GM18861 (cell line): ENCODE results near the gene AVP.
A peak's percentile ranks its signal among the peaks of the same experiment; 100 is the strongest.
"Not testable (repeated sequence)": the region's sequence is repeated elsewhere in the genome, so short reads cannot be mapped to it uniquely, and the experiment has no call there.

Experiments
- ATAC-seq: cut with Tn5 transposase; IDR thresholded peaks from one replicate; pipeline ENCODE4 v1.9.1; 2021; ENCODE audit not compliant: unreplicated experiment

Gene AVP

DNA sequence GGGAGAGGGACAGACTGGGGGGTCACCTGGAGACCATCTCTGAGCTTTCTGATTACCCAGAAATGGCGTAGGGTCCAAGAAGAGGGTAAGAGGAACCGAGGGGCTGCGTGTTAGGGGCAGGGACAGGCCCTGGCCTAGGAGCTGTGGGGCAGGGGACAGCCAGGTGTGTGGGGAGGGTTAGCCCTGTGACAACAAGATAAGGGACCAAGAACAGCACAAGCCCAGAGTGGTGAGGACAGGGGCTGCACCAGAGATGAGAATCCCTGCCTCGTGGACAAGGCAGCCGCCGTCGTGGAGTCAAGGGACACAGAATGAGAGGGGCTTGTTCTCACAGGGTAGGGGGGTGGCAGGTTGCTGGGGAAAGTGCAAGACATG is 449 bp upstream of the AVP start:
- ATAC-seq, result no peak

DNA sequence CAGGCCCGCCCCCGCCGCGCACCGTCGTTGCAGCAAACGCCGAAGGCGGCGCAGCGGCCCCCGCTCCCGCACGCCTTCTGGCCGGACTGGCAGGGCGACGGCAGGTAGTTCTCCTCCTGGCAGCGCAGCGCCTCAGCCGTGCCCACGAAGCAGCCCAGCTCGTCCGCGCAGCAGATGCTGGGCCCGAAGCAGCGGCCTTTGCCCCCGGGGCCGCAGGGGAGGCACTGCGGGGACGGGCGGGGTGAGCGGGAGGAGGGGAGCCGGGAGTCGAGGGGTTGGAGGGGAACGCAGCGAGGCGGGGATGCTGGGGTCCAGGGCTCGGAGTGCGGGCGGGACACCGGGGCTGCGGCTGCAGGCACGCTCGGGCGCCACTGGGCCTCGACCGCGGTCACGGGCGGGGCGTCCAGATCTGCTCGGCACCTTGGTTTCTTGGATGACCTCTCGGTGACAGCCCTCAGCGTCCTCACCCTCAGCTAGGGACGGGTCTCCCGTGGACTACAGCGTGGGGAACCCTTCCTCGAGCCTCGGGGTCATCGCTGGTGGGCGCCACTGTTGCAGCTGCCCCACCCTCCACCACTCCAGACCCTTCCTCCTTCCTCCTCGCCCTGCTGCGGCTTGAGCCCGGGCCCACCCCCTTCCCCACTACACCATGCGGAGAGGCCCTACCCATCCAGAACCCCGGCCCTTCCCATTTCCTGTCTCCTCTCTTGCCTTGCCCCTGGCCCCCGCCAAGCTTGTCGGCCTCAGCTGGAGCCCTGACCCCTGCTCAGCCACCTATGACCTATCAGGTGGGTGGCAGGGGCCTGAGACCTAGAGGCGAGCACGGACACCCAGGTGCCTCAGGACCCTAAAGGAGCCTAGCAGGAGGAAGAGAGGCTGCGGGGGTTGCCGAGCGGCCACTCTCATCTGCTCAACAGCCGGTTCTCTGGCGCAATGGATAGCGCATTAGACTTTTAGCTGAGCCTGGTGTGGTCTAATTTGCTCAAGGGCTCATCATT is 1.3 kb downstream of the AVP start:
- no peak for ATAC-seq

GRCh38 chr20:3082306-3082951 is 2.1 kb downstream of the AVP start:
- no peak for ATAC-seq

- no peak for ATAC-seq
Observed at GRCh38 chr20:3081641-3082040, 2.9 kb downstream of the AVP start.

GRCh38 chr20:3080939-3081388 is 3.6 kb downstream of the AVP start:
- no peak for ATAC-seq

DNA sequence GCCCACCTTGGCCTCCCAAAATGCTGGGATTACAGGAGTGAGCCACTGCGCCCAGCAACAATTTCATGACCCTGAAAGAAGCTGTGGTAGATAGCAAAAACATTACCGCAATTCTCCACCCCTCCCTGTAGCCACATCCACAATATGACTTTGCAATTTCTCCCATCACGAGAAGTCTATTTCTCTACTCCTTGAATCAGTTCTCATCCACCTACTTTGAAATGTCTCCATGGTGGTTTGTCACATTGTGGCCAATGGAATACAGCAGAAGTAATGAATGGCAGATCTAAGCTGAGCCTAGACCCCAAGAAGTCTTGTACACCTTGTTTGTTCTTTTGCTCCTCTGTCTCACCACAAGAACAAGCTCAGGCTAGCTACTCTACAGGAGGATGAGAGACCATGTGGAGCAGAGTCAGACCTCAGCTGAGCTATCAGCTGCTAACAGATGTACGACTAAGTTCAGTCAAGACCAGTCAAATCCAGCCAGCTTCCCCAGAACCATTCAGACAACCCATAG is 6.8 kb downstream of the AVP start:
- ATAC-seq, result no peak

- not testable (repeated sequence) for ATAC-seq
Observed at GRCh38 chr20:3075315-3075714, 9.2 kb downstream of the AVP start.

- no peak for ATAC-seq
Observed at GRCh38 chr20:3074812-3075211, 9.7 kb downstream of the AVP start.

DNA sequence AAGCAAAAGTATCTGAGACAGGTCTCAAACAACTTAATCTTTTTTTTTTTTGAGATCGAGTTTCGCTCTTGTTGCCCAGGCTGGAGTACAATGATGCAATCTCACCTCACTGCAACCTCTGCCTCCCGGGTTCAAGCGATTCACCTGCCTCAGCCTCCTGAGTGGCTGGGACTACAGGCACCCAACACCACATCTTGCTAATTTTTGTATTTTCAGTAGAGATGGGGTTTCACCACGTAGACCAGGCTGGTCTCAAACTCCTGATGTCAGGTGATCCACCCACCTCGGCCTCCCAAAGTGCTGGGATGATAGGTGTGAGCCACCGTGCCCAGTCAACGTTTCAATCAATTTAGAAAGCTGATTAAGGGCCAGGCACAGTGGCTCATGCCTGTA is 11.3 kb downstream of the AVP start:
- ATAC-seq, result not testable (repeated sequence)

GRCh38 chr20:3072530-3073250 is 11.8 kb downstream of the AVP start:
- ATAC-seq, result no peak

DNA sequence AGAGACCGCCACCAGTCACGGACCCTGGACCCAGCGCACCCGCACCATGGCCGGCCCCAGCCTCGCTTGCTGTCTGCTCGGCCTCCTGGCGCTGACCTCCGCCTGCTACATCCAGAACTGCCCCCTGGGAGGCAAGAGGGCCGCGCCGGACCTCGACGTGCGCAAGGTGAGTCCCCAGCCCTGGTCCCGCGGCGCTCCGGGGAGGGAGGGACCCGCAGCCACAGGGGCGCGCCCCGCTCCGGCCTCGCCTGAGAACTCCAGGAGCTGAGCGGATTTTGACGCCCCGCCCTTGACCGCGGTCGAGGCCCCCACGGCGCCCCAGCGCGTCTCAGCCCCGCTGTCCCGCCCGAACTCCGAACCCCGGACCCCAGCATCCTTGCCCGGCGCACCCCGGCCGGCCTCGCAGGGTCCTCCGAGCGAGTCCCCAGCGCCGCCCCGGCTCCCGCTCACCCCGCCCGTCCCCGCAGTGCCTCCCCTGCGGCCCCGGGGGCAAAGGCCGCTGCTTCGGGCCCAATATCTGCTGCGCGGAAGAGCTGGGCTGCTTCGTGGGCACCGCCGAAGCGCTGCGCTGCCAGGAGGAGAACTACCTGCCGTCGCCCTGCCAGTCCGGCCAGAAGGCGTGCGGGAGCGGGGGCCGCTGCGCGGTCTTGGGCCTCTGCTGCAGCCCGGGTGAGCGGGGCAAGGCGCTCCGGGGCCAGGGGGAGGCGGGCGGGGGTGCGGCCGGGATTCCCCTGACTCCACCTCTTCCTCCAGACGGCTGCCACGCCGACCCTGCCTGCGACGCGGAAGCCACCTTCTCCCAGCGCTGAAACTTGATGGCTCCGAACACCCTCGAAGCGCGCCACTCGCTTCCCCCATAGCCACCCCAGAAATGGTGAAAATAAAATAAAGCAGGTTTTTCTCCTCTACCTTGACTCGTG is 12.7 kb downstream of the AVP start, which contains the start of gene OXT:
Gene OXT, plus strand, starts transcription at position 11 of the 920 bp plus-strand sequence. Its CDS starts 36 bp downstream, at position 47.
- no peak for ATAC-seq

DNA sequence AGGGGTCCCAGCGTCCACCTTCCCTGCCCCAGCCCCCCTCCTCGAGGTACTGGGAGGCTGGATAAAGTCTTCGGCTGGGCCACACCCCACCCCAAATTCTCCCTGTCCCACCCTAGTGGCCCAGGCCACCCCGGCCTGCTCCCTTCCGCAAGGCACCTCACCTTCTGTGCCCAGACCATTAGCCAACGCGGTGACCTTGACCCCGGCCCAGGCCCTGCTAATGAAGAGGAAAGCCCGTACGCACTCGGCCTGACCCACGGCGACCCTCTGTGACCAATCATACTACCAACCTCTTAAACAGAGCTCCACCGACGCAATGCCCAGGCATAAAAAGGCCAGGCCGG is 13.3 kb downstream of the AVP start:
- ATAC-seq, result no peak

DNA sequence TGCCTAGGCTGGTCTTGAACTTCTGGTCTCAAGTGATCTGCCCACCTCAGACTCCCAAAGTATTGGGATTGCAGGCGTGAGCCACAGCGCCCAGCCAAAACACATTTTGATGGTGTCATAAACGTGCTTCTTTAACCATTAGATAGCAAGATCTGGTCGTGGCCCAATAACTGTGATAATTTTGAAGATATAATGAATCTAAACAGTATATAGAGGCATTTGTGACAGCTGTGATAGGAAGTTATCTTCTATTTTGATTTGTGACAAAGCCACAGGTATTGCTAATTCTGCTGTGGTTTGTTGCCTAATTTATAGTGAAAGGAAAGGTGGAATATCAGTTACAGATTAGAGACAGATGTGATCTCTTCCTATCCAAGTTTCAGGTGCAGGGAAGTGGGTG is 13.8 kb downstream of the AVP start:
- no peak for ATAC-seq

DNA sequence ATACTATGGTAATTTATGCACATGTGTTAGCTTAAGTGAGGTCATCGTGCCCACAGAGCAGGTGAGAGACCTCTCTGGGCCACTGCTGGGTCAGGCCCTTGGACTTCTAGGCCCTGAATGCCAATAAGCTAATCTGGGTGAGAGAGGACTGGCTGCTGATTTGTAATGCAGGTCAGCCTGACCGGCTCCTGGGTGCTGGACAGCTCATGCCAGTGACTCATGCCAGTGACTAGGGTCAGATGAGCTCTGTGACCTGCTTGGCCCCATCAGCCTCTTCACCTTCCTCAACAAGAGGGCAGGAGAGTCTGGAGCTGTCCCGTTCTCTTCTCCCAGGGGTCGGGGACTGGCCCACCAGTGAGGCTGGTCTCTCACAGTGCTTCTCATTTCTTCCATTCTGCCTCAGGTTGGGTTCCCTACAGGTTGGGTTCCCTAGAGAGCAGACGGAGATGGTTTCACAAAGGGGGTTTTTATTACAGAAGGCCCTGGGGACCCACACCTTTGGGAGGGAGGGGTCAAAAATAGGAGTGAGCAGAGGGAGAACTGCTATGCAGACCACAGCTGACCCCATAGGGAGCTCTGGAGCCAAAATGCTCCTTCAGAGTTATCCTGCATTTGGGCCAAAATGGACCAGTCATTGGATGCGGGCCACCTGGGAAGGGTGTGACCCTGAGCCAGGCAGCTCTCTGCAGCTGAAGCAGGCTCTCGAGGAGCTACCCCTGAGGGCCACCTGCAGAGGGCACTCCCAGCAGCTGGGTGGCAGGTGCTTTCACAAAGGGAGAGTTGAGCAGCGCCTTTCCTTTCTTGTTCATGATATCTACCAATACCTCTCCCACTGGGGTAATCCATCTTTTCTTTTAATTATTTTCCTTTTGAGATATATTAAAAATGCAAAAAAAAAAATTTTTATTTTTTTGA is 15.3 kb downstream of the AVP start:
- ATAC-seq, result no peak

DNA sequence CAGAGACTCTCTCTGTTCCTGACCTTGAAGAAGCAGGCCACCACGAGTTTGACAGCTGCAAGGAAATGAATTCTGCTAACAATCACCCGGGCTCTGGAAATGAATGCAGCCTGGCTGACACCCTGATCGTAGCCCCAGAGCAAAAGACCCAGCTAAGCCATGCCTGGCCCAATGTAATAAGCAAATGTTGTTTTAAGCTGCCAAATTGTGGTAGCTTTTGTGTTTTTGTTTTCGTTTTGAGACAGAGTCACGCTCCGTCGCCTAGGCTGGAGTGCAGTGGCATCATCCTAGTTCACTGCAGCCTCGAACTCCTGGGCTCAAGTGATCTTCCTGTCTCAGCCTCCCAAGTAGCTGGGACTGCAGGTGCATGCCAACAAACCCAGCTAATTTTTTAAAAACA is 16.4 kb downstream of the AVP start:
- ATAC-seq, result peak; percentile 49

DNA sequence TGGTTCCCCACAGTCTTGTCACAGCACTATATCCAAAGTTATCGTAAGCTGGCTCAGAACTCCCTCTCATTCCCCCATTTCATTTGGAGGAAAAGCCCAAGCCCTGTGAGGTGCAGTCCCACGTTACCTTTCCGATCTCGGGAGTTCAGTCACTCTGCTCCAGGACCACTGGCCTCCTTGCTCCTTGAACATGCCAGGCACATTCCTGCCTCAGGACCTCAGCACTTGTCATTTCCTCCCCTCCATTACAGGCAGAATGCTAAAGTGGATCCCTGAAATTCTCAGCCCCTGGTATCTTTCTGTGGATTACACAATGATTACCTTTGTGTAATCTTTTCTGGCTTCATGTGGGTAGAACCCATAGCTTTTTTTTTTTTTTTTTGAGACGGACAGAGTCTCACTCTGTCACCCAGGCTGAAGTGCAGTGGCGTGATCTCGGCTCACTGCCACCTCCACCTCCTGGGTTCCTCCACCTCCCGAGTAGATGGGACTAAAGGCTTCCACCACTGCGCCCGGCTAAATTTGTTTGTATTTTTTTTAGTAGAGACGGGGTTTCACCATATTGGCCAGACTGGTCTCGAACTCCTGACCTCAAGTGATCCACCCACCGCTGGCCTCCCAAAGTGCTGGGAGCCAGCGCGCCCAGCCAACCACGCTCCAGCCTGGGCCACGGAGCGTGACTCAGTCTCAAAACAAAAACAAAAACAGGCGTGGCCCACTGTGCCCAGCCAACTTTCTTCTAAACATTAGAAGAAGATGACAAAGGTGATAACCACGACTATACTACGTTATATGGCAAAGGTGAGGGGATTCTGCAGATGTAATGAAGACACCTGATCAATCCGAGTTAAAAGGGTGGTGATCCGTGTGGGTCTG is 17.1 kb downstream of the AVP start:
- peak; percentile 26 for ATAC-seq

- ATAC-seq, result not testable (repeated sequence)
Observed at GRCh38 chr20:3064119-3064518, 20.4 kb downstream of the AVP start.

DNA sequence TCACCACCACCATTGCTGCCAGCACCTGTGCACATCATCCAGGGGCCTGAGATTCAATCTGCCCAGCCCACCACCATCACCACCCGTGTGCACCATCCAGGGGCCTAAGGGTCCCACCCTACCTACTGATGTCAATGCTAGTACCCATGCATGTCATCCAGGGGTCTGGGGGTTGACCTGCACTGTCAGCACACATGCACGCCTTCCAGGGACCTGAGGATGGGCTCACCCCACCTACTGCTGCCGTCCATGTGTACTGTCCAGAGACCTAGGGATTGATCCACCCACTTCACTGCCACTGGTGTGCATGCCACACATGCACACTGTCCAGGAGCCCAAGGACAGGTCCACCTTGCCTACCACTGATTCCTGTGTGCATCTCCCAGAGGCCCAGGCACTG is 25.0 kb downstream of the AVP start:
- no peak for ATAC-seq
